CD14-positive monocyte (primary cell): ENCODE measurements around the gene MED13L. TPM values are rescaled to one million over a fixed set of nuclear protein-coding genes. Genes with fewer than 3 reads are reported as not detected.

Source experiments
- DNase-seq, 3 donors: peaks; one replicate each; pipeline ENCODE4 v3.0.0-alpha.2; 2011 to 2022
- H2AFZ ChIP-seq: 2 replicates; pipeline ENCODE4 v1.6.0; 2012; ENCODE audit warnings: mild to moderate bottlenecking, low read depth, low read length, inconsistent platforms; ENCODE audit not compliant: insufficient read depth, poor library complexity, severe bottlenecking
- H3K27ac ChIP-seq, 2 donors: 1 replicate in 1 of 2; 2 replicates in 1 of 2; pipeline ENCODE4 v1.5.1; 2012 to 2013; ENCODE audit warnings: low read length in 2 of 2, control low read depth in 1 of 2, inconsistent platforms in 1 of 2, low read depth in 1 of 2, mild to moderate bottlenecking in 1 of 2
- H3K27me3 ChIP-seq, 2 donors: one replicate each; pipeline versions ENCODE4 v1.6.0 to v1.6.1; 2011 to 2013; ENCODE audit warnings: low read length in 2 of 2; ENCODE audit not compliant: control insufficient read depth in 2 of 2, insufficient read depth in 2 of 2
- H3K36me3 ChIP-seq, 2 donors: replicated peaks in 1 of 2; 1 replicate in 1 of 2; 2 replicates in 1 of 2; pipeline versions ENCODE4 v1.5.1 to v1.6.1; 2012 to 2013; ENCODE audit warnings: low read length in 2 of 2, control low read depth in 1 of 2, inconsistent platforms in 1 of 2, mild to moderate bottlenecking in 1 of 2; ENCODE audit not compliant: insufficient read depth in 2 of 2, control insufficient read depth in 1 of 2
- H3K4me1 ChIP-seq, 2 donors: 1 replicate in 1 of 2; 2 replicates in 1 of 2; pipeline versions ENCODE4 v1.5.1 to v1.6.1; 2012 to 2013; ENCODE audit warnings: low read length in 2 of 2, control low read depth in 1 of 2, inconsistent platforms in 1 of 2, mild to moderate bottlenecking in 1 of 2, moderate library complexity in 1 of 2; ENCODE audit not compliant: insufficient read depth in 2 of 2, control insufficient read depth in 1 of 2
- H3K4me2 ChIP-seq: replicated peaks from 2 replicates; pipeline ENCODE3; 2012; ENCODE audit warnings: low read length, moderate library complexity, mild to moderate bottlenecking; ENCODE audit not compliant: poor library complexity, severe bottlenecking; ENCODE audit errors: extremely low read depth
- H3K4me3 ChIP-seq, 3 experiments: fragments of 200-600 bp in 1 of 3; sonication (generic) in 1 of 3; replicated peaks in 1 of 3; 1 replicate in 2 of 3; 2 replicates in 1 of 3; pipeline ENCODE4 v1.5.1; 2011 to 2013; ENCODE audit warnings: low read length in 3 of 3, mild to moderate bottlenecking in 3 of 3, control low read depth in 2 of 3, low read depth in 2 of 3, inconsistent platforms in 1 of 3, moderate library complexity in 1 of 3
- H3K79me2 ChIP-seq: 2 replicates; pipeline ENCODE4 v1.6.0; 2012; ENCODE audit warnings: mild to moderate bottlenecking, control low read depth, inconsistent platforms, low read length, moderate library complexity; ENCODE audit not compliant: insufficient read depth
- H3K9ac ChIP-seq: 2 replicates; pipeline ENCODE4 v1.6.0; 2017; ENCODE audit warnings: low read length, mild to moderate bottlenecking; ENCODE audit not compliant: insufficient read depth, poor library complexity, severe bottlenecking
- H3K9me3 ChIP-seq, 2 donors: replicated peaks in 1 of 2; 1 replicate in 1 of 2; 2 replicates in 1 of 2; pipeline versions ENCODE4 v1.5.1 to v1.6.1; 2012 to 2013; ENCODE audit warnings: low read length in 2 of 2, control low read depth in 1 of 2; ENCODE audit not compliant: control insufficient read depth in 1 of 2, insufficient read depth in 1 of 2
- H4K20me1 ChIP-seq: 2 replicates; pipeline ENCODE4 v1.6.0; 2012; ENCODE audit warnings: mild to moderate bottlenecking, low read length, control low read depth, moderate library complexity; ENCODE audit not compliant: insufficient read depth
- H3K27ac Mint-ChIP-seq, 7 donors: one replicate each; pipeline ENCODE4 v1.8.0; 2020; ENCODE audit warnings: mild to moderate bottlenecking in 7 of 7, mixed read lengths in 7 of 7, moderate library complexity in 6 of 7, inconsistent platforms in 2 of 7
- H3K27me3 Mint-ChIP-seq, 3 donors: one replicate each; pipeline ENCODE4 v1.8.0; 2021 to 2022; ENCODE audit warnings: low read depth in 3 of 3, mild to moderate bottlenecking in 3 of 3, mixed read lengths in 3 of 3, moderate library complexity in 3 of 3, inconsistent platforms in 1 of 3
- H3K36me3 Mint-ChIP-seq, 2 donors: one replicate each; pipeline ENCODE4 v1.8.0; 2020; ENCODE audit warnings: mixed read lengths in 2 of 2, inconsistent platforms in 1 of 2, mild to moderate bottlenecking in 1 of 2
- H3K4me1 Mint-ChIP-seq: one replicate; pipeline ENCODE4 v1.8.0; 2020; ENCODE audit warnings: mild to moderate bottlenecking, mixed read lengths
- H3K4me3 Mint-ChIP-seq, 2 donors: one replicate each; pipeline ENCODE4 v1.8.0; 2020; ENCODE audit warnings: mild to moderate bottlenecking in 2 of 2, mixed read lengths in 2 of 2, moderate library complexity in 1 of 2
- H3K9me3 Mint-ChIP-seq, 7 donors: one replicate each; pipeline ENCODE4 v1.8.0; 2020 to 2022; ENCODE audit warnings: mixed read lengths in 7 of 7, mild to moderate bottlenecking in 6 of 7, moderate library complexity in 6 of 7, inconsistent platforms in 2 of 7
- WGBS: methylation state at CpG from one replicate; pipeline ENCODE4 v1.1.5; 2013; ENCODE audit warnings: missing lambda C conversion rate; ENCODE audit not compliant: insufficient coverage; 5-methylcytosine and 5-hydroxymethylcytosine counted together
- intact Hi-C, 2 donors: fragments of 100-400 bp; cut with micrococcal nuclease; formaldehyde crosslinking; loops; one replicate each; pipeline versions ENCODE4 v1.15.0 to v1.15.1; 2023
- polyA plus RNA-seq, 3 donors: library from polyadenylated mRNA; depleted of rRNA in 1 of 3; unstranded in 2 of 3; stranded (reverse) in 1 of 3; fragments of 300-500 nt in 2 of 3; fragments of >200 nt in 1 of 3; fragmentation: Illumina TruSeq in 2 of 3; gene quantifications; 1 replicate in 2 of 3; 2 replicates in 1 of 3; pipeline ENCODE4 v1.2.3, GENCODE V29; 2012 to 2021
- TF ChIP-seq, protein P1 (sequence below): fragments of 200-600 bp; IDR thresholded peaks from one replicate; pipeline ENCODE4 v1.8.0; 2022; ENCODE audit warnings: antibody characterized with exemption, mild to moderate bottlenecking

MED13L gene
- polyA plus RNA-seq, 3 donors = 4.4 to 42.0 (median 7.5) TPM

DNA sequence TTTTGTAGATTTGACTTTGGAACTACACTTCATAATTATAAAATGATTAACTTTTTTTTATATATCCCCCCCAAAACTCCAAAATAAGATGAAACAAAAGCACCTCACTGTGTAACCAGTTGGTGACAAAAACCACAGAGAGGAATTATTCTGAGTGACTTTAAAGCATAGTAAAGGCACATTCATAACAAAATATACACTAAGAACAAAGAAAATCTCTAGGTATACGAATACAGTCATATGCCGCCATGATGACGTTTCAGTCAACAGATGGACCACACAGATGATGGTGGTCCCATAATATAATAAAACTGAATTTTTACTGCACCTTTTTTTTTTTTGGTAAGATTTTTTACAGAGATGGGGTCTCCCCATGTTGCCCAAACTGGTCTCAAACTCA is 70.7 kb downstream of the MED13L start:
- H3K36me3 ChIP-seq = peaks cover 7 to 14% of the 10 kb centered on the region in 2 donors
- no peak overlapping the region for H3K4me3 Mint-ChIP-seq
- H3K27me3 Mint-ChIP-seq = no peaks in the 10 kb centered on the region
- H3K27ac ChIP-seq = no peak overlapping the region
- H3K9me3 Mint-ChIP-seq = no peaks in the 10 kb centered on the region
- no peak overlapping the region for H3K9ac ChIP-seq
- intact Hi-C loops = no loop called here
- no peak overlapping the region for H3K4me2 ChIP-seq
- peaks cover 11% of the 10 kb centered on the region for H3K4me1 Mint-ChIP-seq
- WGBS = no CpG with 5 or more reads among the region's 3 CpGs
- no peak overlapping the region for H2AFZ ChIP-seq
- H3K79me2 ChIP-seq = peaks cover 100% of the 10 kb centered on the region
- H3K36me3 Mint-ChIP-seq = peaks cover 10 to 24% of the 10 kb centered on the region in 2 donors
- H3K27me3 ChIP-seq = no peaks in the 10 kb centered on the region
- H4K20me1 ChIP-seq = peaks cover 100% of the 10 kb centered on the region
- H3K4me1 ChIP-seq = peaks cover 0 to 2% of the 10 kb centered on the region in 2 donors
- H3K9me3 ChIP-seq = no peaks in the 10 kb centered on the region
- H3K4me3 ChIP-seq = no peak overlapping the region
- TF ChIP-seq, protein P1, sequence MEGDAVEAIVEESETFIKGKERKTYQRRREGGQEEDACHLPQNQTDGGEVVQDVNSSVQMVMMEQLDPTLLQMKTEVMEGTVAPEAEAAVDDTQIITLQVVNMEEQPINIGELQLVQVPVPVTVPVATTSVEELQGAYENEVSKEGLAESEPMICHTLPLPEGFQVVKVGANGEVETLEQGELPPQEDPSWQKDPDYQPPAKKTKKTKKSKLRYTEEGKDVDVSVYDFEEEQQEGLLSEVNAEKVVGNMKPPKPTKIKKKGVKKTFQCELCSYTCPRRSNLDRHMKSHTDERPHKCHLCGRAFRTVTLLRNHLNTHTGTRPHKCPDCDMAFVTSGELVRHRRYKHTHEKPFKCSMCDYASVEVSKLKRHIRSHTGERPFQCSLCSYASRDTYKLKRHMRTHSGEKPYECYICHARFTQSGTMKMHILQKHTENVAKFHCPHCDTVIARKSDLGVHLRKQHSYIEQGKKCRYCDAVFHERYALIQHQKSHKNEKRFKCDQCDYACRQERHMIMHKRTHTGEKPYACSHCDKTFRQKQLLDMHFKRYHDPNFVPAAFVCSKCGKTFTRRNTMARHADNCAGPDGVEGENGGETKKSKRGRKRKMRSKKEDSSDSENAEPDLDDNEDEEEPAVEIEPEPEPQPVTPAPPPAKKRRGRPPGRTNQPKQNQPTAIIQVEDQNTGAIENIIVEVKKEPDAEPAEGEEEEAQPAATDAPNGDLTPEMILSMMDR = no peak
- H3K27ac Mint-ChIP-seq = peak overlapping the region in 1 of 7 donors; percentile 26
- no peak for DNase-seq

DNA sequence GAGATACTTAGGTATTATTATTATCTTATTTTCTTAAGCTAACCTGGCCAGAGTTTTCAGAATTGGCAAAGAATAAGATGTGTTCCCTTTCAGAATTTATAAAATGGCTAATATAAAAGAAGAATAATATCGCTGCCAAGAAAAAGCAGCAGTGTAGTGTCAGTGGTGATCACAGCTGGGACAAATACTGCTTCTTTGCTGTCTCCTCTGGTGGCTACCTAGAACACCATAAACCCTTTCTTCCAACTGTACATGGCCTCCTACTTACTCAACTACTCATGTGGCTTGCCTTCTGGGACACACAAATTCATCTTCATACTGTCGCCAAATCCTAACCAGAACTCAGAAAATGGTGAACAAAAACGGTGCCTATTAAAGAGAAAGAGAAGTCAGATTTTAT is 72.7 kb downstream of the MED13L start:
- H3K4me3 ChIP-seq = no peak overlapping the region
- H3K9ac ChIP-seq = no peak overlapping the region
- TF ChIP-seq, protein P1 = no peak
- WGBS = 100% methylated on average over 1 of the region's 3 CpGs
- peaks cover 7 to 18% of the 10 kb centered on the region in 2 donors for H3K36me3 ChIP-seq
- no peak for DNase-seq
- peaks cover 100% of the 10 kb centered on the region for H4K20me1 ChIP-seq
- intact Hi-C loops = no loop called here
- Mint-ChIP-seq H3K9me3 (no peaks in the 10 kb centered on the region), H3K27ac (peak overlapping the region in 2 of 7 donors; percentile 55 to 66), H3K27me3 (no peaks in the 10 kb centered on the region), H3K4me1 (peaks cover 21% of the 10 kb centered on the region), H3K4me3 (no peak overlapping the region), H3K36me3 (peaks cover 15 to 29% of the 10 kb centered on the region in 2 donors)
- no peak overlapping the region for H2AFZ ChIP-seq
- no peaks in the 10 kb centered on the region for H3K9me3 ChIP-seq
- H3K27ac ChIP-seq = peak overlapping the region in 1 of 2 donors; percentile 28
- H3K79me2 ChIP-seq = peaks cover 100% of the 10 kb centered on the region
- no peak overlapping the region for H3K4me2 ChIP-seq
- no peaks in the 10 kb centered on the region for H3K27me3 ChIP-seq
- H3K4me1 ChIP-seq = peaks cover 2 to 7% of the 10 kb centered on the region in 2 donors
